ENCODE measurements around the gene RHO.

Gene RHO

GRCh38 chr3:129520960-129521359 lies 7.5 kb upstream of the RHO start:
- DNase-seq = peak in 1 of 3 experiments; percentile 56

GRCh38 chr3:129521611-129522010 lies 6.8 kb upstream of the RHO start:
- peak in 2 of 3 experiments; percentile 55 to 84 for DNase-seq

GRCh38 chr3:129522953-129523352 lies 5.5 kb upstream of the RHO start:
- DNase-seq = no peak

GRCh38 chr3:129524081-129524480 lies 4.4 kb upstream of the RHO start:
- no peak for DNase-seq

GRCh38 chr3:129525341-129525968 lies 3.0 kb upstream of the RHO start:
- no peak for DNase-seq

- no peak for DNase-seq
Observed at GRCh38 chr3:129526121-129526900, 2.1 kb upstream of the RHO start.

- no peak for DNase-seq
Observed at GRCh38 chr3:129527262-129527661, 1.2 kb upstream of the RHO start.

- DNase-seq = no peak
Observed at GRCh38 chr3:129529436-129530210, 1.2 kb downstream of the RHO start.

- no peak for DNase-seq
Observed at GRCh38 chr3:129530251-129530791, 1.9 kb downstream of the RHO start.

GRCh38 chr3:129530821-129531220 lies 2.4 kb downstream of the RHO start:
- DNase-seq = no peak

- no peak for DNase-seq
Observed at GRCh38 chr3:129531699-129532098, 3.3 kb downstream of the RHO start.

GRCh38 chr3:129532261-129532660 lies 3.8 kb downstream of the RHO start:
- no peak for DNase-seq

GRCh38 chr3:129533406-129533805 lies 5.0 kb downstream of the RHO start:
- DNase-seq = no peak

- no peak for DNase-seq
Observed at GRCh38 chr3:129534428-129535027, 6.1 kb downstream of the RHO start.

GRCh38 chr3:129535075-129535474 lies 6.6 kb downstream of the RHO start:
- DNase-seq = no peak

- no peak for DNase-seq
Observed at GRCh38 chr3:129536374-129536667, 7.9 kb downstream of the RHO start.

- no peak for DNase-seq
Observed at GRCh38 chr3:129536804-129537203, 8.4 kb downstream of the RHO start.

GRCh38 chr3:129539206-129539605 lies 10.8 kb downstream of the RHO start:
- DNase-seq = no peak

- no peak for DNase-seq
Observed at GRCh38 chr3:129540776-129541516, 12.5 kb downstream of the RHO start.

GRCh38 chr3:129542747-129543146 lies 14.3 kb downstream of the RHO start:
- DNase-seq = no peak

- no peak for DNase-seq
Observed at GRCh38 chr3:129543156-129543790, 14.8 kb downstream of the RHO start, which contains the start of gene H1-8. H1-8 (plus strand) TSS chr3:129543175; CDS start chr3:129543219, 44 bp downstream.

GRCh38 chr3:129543999-129544398 lies 15.6 kb downstream of the RHO start:
- no peak for DNase-seq

All from NCI-H1417 (cell line).